Activated CD4-positive, alpha-beta T cell treated with anti-CD3 and anti-CD28 coated beads, Interleukin-2, Interleukin-4, amounts not matched to agents 100 ng/mL and 50 ng/mL, durations not matched to agents 16 hours and 8 hours (primary cell): ENCODE measurements around the gene MDC1.
"Not testable (repeated sequence)": the region's sequence is repeated elsewhere in the genome, so short reads cannot be mapped to it uniquely, and the experiment has no call there.

Experiments used
- DNase-seq: peaks from one replicate; pipeline ENCODE4 v3.0.0-alpha.2; 2020; ENCODE audit warnings: low spot score

MDC1 gene

DNA sequence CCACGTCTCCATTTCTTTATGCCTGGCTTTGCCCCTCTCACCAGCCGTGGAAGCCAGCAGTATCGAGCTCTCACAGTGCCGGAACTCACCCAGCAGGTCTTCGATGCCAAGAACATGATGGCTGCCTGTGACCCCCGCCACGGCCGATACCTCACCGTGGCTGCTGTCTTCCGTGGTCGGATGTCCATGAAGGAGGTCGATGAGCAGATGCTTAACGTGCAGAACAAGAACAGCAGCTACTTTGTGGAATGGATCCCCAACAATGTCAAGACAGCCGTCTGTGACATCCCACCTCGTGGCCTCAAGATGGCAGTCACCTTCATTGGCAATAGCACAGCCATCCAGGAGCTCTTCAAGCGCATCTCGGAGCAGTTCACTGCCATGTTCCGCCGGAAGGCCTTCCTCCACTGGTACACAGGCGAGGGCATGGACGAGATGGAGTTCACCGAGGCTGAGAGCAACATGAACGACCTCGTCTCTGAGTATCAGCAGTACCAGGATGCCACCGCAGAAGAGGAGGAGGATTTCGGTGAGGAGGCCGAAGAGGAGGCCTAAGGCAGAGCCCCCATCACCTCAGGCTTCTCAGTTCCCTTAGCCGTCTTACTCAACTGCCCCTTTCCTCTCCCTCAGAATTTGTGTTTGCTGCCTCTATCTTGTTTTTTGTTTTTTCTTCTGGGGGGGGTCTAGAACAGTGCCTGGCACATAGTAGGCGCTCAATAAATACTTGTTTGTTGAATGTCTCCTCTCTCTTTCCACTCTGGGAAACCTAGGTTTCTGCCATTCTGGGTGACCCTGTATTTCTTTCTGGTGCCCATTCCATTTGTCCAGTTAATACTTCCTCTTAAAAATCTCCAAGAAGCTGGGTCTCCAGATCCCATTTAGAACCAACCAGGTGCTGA is 7.0 kb upstream of the MDC1 start:
- DNase-seq = not testable (repeated sequence)

DNA sequence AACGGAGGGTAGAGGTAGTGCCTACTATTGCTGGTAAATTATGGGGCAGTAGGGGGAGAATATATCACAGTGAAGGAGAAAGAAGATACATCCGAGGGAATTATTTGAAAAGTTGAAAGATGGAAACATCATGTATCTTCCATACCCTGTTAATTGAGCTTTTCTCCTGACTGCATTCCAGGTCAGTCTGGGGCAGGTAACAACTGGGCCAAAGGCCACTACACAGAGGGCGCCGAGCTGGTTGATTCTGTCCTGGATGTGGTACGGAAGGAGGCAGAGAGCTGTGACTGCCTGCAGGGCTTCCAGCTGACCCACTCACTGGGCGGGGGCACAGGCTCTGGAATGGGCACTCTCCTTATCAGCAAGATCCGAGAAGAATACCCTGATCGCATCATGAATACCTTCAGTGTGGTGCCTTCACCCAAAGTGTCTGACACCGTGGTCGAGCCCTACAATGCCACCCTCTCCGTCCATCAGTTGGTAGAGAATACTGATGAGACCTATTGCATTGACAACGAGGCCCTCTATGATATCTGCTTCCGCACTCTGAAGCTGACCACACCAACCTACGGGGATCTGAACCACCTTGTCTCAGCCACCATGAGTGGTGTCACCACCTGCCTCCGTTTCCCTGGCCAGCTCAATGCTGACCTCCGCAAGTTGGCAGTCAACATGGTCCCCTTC is 6.2 kb upstream of the MDC1 start:
- DNase-seq = not testable (repeated sequence)

DNA sequence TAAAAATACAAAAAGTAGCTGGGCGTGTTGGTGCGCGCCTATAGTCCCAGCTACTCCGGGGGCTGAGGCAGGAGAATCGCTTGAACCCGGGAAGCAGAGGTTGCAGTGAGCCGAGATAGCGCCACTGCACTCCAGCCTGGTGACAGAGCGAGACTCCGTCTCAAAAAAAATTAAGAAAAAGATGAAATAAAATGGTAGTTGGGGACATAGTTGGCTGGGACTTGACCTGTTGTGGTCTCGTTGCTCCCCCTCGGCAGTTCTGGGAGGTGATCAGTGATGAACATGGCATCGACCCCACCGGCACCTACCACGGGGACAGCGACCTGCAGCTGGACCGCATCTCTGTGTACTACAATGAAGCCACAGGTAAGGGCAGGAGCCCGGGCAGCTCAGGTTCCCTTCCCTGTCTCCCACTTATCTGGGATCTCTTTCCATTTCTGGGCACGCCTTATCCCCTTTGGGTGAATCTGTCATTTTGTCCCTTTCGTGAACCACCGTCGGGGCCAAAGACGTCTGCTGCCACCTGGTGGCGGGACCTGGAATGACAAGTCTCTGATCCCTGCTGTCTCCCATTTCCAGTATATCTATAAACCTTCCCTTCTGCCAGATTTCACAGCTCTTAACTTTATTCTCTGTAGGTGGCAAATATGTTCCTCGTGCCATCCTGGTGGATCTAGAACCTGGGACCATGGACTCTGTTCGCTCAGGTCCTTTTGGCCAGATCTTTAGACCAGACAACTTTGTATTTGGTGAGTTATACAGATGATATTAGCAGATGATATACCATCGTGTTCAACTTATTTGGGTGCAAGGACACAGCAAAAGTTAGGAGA is 5.4 kb upstream of the MDC1 start:
- peak; percentile 83 for DNase-seq

DNA sequence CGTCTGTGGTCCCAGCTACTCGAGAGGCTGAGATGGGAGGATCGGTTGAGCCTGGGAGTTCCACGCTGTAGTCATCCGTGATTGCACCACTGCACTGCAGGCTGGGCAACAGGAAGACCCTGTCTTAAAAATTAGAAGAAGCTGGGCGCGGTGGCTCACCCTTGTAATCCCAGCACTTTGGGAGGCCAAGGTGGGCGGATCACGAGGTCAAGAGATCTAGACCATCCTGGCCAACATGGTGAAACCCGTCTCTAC is 4.9 kb upstream of the MDC1 start:
- DNase-seq = not testable (repeated sequence)

DNA sequence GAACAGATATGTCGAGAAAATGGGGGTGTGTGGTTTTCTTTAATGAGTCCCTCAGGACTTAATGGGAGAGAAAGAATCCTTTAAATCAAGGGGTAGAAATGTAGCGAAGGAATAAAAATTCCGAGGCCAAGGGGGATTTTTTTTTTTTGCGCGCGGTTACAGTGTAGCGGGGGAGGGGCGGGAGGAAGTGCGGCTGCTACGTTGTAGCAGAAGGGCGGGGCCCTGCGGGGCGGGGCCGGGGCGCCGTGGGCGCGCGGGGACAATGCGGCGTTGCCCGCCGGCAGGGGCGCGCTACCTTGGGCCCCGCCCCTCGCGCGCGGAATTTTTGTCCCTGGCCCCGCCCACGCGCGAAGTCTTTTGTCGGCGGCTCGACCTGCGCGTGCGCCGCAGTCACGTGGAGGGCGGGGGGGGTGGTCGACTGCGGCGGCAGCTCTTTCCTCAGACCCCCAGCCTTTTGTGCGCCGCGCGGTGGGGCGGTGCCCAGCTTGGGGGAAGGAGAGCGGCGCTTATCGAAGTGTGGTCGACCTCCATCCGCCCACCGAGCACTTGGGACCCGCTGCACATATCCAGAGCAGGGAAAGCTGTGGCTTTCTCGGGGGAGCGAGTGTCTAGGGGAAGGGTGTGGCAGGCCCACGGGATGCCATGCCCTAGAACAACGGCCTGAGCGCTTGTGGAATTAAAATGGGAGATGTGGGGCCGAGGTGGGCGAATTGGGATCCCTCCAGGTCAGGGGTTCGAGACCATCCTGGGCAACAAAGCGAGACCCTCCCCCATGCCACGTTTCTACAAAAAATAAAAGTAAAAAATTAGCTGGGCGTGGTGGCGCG is 4.3 kb upstream of the MDC1 start:
- peak; percentile 94 for DNase-seq

DNA sequence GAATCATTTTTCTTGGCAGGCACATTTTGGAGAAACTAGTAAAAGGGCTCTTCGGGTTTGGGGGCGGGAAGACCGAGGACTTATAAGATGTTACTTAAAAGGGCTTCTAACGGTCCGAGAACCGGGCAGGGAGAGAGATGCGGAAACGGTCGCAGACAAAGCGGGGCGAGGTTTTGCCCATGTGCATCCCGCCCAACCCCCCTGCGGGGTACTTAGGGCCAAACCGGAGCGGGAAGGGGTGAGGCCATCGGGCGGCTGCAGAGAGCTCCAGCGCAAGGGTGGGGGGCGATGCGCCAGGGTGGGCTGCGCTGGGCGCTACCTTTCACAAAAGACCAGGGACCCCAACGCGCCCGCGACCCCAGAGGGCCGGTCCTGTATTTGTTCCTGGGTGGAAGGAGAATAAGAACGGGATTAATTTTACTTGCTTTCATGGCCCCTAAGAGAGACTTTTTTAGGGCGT is 3.7 kb upstream of the MDC1 start:
- peak; percentile 68 for DNase-seq

DNA sequence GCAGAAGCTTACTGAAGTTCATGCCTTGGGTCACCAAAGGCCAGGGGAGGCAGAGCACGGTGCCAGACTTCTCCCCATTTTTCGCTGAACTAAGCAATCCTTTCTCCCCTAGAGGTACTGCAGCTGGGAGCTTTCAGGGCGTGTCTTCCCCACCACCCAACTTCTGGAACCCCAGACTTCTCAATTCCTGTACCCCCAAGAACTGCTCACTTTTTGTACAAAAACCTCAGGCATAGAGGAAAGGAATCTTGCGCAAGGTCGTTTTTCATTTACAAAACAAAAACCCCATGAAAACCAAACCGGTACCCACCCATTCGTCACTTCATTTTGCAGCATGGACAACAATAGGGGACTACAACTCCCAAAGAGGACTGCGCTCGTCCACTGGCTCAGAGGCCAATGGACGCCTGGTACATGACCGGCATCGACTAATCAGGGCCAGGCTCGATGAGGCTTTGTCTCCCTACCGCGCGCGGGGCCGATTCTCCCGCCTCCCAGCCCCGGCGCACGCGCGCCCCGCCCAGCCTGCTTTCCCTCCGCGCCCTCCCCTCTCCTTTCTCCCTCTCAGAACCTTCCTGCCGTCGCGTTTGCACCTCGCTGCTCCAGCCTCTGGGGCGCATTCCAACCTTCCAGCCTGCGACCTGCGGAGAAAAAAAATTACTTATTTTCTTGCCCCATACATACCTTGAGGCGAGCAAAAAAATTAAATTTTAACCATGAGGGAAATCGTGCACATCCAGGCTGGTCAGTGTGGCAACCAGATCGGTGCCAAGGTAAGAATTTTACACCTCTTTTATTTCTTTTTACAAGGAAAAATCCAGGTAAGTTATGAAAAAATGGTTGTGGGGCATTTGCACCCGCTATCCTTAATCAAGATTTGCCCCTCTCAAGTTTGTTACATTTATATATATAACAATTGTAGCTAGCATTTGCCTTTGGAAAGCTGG is 3.0 kb upstream of the MDC1 start, which contains the start of gene TUBB:
Gene TUBB (plus strand): TSS at position 562 of the 947 bp plus-strand sequence. CDS start 155 bp downstream, at position 717.
- peak; percentile 98 for DNase-seq

DNA sequence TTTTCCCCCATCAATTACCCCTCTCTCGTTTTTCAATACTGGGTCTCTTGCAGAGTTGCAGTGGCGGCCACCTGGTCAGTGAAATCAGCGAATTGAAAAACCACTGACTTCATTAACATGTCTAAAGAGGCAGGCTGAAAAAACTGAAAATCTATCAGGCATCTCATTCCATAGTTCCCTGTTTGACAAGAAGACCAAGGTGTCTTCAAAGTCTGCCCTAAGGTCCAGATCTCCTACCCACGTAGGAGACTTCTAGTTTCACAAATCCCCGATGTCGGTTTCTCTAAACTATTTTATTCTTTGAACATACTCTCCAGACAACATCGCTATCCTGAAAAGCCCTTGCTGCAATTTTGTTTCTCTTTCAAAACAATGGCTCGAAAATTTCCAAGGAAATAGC is 2.3 kb upstream of the MDC1 start:
- DNase-seq = no peak

DNA sequence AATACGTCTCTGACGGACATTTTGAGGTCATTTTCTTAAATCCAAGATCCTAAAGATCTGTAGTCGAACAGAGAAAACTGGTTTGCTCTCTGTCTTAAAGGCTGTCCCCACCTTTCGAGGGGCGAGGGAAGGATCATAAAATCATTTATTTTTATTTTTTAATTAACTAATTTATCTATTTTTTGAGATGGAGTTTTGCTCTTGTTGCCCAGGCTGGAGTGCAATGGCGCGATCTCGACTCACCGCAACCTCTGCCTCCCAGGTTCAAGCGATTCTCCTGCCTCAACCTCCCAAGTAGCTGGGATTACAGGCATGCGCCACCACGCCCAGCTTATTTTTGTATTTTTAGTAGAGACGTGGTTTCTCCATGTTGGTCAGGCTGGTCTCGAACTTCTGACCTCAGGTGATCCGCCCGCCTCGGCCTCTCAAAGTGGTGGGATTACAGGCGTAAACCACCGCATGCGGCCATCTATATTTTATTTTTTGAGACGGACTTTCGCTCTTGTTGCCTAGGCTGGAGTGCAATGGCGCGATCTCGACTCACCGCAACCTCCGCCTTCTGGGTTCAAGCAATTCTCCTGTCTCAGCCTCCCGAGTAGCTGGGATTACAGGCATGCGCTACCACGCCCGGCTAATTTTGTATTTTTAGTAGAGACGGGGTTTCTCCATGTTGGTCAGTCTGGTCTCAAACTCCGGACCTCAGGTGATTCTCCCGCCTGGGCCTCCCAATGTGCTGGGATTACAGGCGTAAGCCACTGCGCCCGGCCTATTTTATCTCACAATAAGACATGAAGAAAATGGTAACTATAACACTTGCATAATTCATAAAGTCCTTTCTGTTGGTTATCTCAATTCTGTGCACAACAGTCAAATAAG is 1.0 kb upstream of the MDC1 start:
- not testable (repeated sequence) for DNase-seq

DNA sequence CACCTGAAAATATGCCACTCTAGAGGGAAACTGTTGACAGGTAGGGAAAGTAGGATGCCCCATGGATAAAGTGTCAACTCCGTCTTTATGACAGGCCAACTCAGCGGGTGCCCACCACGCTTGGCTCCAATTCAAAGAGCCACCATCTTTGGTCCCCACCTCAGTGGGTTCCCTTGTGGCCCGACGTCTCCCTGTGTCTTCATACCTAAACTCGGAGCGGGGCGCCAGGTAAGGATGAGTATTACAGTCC is 277 bp downstream of the MDC1 start:
- no peak for DNase-seq

DNA sequence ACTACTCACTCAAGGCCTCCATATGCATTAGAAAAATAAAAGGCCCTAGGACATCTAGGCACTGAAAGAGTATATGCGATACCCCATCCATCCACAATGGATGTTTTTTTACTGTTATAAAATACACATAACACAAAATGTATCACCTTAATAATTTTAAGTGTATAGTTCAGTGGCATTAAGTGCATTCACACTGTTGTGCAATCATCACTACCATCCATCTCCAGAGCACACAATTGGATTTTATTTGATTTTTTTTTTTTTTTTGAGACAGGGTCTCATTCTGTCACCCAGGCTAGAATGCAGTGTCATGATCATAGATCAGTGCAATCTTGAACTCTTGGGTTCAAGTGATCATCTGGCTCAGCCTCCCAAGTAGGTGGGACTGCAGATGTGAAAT is 2.8 kb downstream of the MDC1 start:
- DNase-seq = no peak

DNA sequence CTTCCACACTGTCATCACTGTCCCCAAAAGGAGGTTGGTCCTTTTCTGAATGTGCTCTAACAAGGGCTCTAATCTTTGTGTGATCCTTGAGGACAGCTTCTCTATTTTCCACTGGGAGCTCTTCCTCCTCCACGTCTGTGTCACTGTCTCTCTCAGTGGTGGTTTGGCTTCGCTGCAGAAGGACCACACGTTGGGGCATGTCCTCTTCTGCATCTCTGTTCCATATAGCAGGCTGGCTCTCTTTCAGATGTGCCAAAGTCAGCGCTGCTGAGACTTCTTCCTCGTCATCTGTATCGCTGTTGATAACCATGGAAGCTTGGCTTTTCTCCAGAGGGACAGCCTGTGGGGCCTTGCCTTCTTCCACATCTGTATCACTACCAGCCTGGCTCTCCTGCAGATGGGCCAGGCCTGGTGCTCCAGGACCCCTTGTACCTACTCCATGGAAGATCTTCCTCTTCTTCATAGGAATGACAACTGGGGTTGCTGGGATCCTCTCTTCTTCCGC is 4.6 kb downstream of the MDC1 start:
- no peak for DNase-seq

DNA sequence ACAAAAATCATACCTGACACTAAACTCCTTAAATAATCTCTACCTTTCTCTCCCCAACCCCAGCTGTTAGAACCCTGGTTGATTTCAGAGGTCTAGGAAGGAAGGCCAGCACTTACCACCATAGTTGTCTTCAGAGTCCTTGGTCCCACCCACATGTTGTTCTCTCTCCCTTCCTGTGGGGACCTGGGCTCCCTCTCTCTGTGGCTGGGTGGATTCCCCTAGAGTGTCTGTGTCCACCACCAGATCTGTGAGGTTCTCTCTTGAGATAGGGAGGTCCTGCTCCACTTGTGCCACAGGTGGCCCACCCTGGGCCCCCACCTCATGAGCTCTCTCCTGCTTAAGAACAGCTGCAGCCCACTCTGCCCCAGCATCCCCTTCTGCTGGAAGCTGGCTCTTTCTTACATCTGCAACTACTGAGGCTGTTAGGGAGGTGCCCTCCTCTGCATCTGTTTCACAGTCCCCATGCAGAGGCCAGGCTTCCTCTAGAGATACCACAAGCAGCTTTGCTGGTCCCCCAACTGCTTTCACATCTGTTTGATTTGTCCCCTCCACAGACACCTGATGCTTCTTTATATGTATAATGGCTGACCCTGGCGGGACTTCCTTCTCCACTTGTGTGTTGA is 5.2 kb downstream of the MDC1 start:
- DNase-seq = no peak

DNA sequence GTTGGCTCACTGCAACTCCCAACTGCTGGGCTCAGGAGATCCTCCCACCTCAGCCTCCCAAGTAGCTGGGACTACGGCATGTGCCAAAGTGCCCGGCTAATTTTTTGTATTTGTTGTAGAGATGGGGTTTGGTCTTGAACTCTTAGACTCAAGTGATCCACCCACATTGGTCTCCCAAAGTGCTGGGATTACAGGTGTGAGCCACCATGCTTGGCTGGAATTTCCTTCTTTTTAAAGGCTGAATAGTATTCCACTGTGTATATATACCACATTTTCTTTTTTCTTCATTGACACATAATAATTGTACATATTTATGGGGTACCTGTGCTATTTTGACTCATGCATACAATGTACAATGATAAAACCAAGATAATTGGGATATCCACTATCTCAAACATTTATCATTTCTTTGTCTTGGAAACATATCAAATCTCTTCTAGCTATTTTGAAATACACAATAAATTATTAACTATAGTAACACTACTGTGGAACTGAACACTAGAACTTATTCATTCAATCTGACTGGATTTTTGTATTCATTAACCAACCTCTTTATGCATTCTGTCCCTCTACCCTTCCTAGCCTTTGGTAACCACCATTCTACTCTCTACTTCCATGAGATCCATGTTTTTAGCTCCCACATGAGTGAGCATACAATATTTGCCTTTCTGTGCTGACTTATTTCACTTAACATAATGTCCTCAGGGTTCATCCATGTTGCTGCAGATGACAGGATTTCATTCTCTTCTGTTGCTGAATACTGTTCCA is 7.8 kb downstream of the MDC1 start:
- no peak for DNase-seq

DNA sequence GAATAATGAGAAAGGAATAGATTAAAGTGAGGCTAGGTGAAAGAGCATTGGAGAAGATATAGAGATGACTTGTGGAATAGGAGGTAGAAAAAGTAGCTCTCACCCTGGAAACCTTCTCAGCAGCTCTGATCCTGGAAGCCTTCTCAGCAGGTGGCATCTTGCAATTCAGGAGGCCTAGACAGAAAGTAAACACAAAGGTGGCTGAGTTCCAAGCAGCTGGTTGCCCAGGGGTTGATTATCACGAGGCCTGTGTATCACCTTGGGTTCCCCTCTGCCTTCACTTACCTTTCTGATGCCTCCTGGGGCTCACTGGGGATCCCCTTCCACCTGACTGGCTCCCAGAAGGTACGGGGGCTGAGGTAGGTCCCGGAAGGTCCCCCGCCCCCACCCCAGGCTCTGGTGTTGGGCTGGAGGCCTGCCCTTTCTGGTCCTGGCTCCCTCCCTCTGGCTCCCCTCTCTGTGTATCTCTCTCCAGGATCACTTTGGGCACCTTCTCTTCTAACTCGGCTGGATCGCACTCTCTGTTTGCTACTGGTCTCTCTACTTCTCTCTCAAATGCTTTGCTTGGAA is 9.7 kb downstream of the MDC1 start:
- no peak for DNase-seq

DNA sequence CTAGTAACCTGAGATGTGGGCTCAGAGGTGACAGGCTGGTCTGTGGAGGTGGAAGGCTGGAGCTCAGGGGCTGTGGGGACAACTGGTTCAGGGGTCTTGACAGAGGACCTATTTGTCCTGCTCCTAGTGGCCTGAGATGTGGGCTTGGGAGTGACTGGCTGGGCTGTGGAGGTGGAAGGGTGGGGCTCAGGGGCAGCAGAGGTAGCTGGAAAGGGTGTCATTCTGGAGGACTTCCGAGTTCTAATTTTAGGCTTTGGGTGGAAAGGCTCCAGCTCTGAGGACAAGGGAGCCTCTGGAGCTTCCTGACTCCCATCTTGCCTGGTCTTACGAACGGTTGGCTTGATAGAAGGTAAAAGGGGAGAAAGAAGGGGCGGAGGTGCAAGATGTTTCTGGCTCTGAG is 11.5 kb downstream of the MDC1 start:
- no peak for DNase-seq

DNA sequence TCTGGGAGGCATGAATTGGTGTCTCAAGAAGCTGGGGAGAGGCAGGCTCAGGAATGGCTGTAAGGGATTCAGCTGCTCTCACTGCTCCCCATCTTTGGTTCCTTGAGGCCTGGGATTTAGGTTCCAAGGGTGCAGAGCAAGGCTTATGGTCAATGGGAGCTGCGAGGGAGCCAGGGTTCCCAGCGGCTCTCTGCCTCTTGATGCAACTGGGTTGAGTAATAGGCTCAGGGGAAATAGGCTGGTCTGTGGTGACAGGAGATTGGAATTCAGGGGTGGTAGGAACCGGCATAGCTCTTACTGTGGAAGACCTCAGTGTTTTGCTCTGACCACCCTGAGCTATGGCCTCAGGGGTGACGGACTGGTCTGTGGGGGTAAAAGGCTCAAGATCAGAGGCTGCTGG is 13.3 kb downstream of the MDC1 start:
- DNase-seq = no peak

DNA sequence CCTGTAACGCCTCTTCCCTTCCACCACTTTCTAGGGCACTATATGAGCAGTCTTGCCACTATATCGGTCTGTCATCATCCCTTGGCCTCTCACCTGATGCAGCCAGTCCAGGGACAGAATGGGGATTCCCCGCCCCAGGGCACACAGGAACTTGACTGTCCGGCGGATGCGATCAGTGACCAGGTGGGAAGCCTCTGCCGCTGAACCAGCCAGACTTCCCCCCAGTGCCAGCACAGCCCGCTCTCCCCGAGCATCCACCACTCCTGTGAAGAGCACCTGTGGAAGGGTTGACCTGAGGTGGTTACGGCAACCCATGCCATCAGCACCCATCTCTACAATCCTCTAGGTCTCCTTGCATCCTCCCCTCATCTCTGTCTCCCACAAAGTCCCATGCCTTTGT is 14.1 kb downstream of the MDC1 start:
- DNase-seq = no peak
